HCT116 (cell line): ENCODE measurements around the gene GYS2. TPM values are rescaled to one million over a fixed set of nuclear protein-coding genes. Genes with fewer than 3 reads are reported as not detected.

Experiments used
- ATAC-seq: fragments of 200-7000 bp; cut with Tn5 transposase; 2 replicates; pipeline ENCODE4 v1.9.1; 2020; ENCODE audit warnings: mild to moderate bottlenecking, moderate library complexity
- BruUV-seq: library from RNA; stranded (reverse); fragments of 400-500 nt; replicated peaks from 2 replicates; lab custom pipeline; 2021; lab: Mats Ljungman, UMichigan
- CTCF ChIA-PET: fragments of 300-600 bp; sonication (Branson Sonifier 250); formaldehyde crosslinking; loops from one replicate; lab custom pipeline; 2021; ENCODE audit warnings: antibody characterized with exemption; lab: Charles Lee
- POLR2A ChIA-PET: fragments of 300-600, 350-600 bp; sonication (Branson Sonifier 250); formaldehyde crosslinking; loops from one replicate; lab custom pipeline; 2021; ENCODE audit warnings: antibody characterized with exemption; lab: Charles Lee
- RAD21 ChIA-PET, 2 experiments: fragments of 300-600 bp; sonication (Branson Sonifier 250); formaldehyde crosslinking; loops; one replicate each; lab custom pipeline; 2023; ENCODE audit warnings: low total read pairs in 2 of 2; ENCODE audit not compliant: uncharacterized antibody in 2 of 2, unreplicated experiment in 2 of 2, low non-redundant PET in 1 of 2; lab: Charles Lee
- DNase-seq: peaks from one replicate; pipeline ENCODE4 v3.0.0-alpha.2; 2010; ENCODE audit warnings: low read depth, low spot score
- H2AFZ ChIP-seq: fragments of 200-600 bp; shearing (Covaris generic), sonication (generic); 2 replicates; pipeline ENCODE4 v1.6.1; 2017; ENCODE audit warnings: low read depth, mixed run types, mixed read lengths, antibody characterized with exemption, low read length; ENCODE audit not compliant: poor library complexity, severe bottlenecking
- H3K27ac ChIP-seq: 2 replicates; pipeline ENCODE4 v1.5.1; 2012; ENCODE audit warnings: low read depth, low read length
- H3K27me3 ChIP-seq: fragments of 200-600 bp; sonication (generic); 2 replicates; pipeline ENCODE4 v1.6.1; 2016; ENCODE audit warnings: mixed run types, low read length, mixed read lengths; ENCODE audit not compliant: insufficient read depth
- H3K36me3 ChIP-seq, 2 experiments: fragments of 200-500 bp in 1 of 2; fragments of 200-600 bp in 1 of 2; sonication (Bioruptor generic) in 1 of 2; sonication (generic) in 1 of 2; 2 replicates each; pipeline versions ENCODE4 v1.5.1 to v1.6.1; 2014 to 2016; ENCODE audit warnings: low read length in 2 of 2, inconsistent platforms in 1 of 2, mixed read lengths in 1 of 2, mixed run types in 1 of 2; ENCODE audit not compliant: insufficient read depth in 2 of 2, control insufficient read depth in 1 of 2
- H3K4me1 ChIP-seq, 2 experiments: fragments of 200-600 bp in 1 of 2; sonication (generic) in 1 of 2; 2 replicates each; pipeline versions ENCODE4 v1.5.1 to v1.6.1; 2012 to 2017; ENCODE audit warnings: low read length in 2 of 2, inconsistent platforms in 1 of 2, mild to moderate bottlenecking in 1 of 2, mixed read lengths in 1 of 2, mixed run types in 1 of 2, moderate library complexity in 1 of 2; ENCODE audit not compliant: insufficient read depth in 2 of 2, control insufficient read depth in 1 of 2
- H3K4me2 ChIP-seq: fragments of 200-600 bp; sonication (generic); 2 replicates; pipeline ENCODE4 v1.6.1; 2017; ENCODE audit warnings: mixed run types, low read length, mixed read lengths
- H3K4me3 ChIP-seq, 2 experiments: fragments of 200-600 bp in 1 of 2; sonication (generic) in 1 of 2; replicated peaks in 1 of 2; 2 replicates each; pipeline ENCODE4 v1.5.1; 2011 to 2016; ENCODE audit warnings: low read length in 2 of 2, control low read depth in 1 of 2, low read depth in 1 of 2, mild to moderate bottlenecking in 1 of 2, mixed read lengths in 1 of 2, mixed run types in 1 of 2
- H3K79me2 ChIP-seq: fragments of 200-600 bp; sonication (generic); 2 replicates; pipeline ENCODE4 v1.6.1; 2017; ENCODE audit warnings: mild to moderate bottlenecking, mixed run types, low read length, moderate library complexity, mixed read lengths; ENCODE audit not compliant: insufficient read depth
- H3K9ac ChIP-seq: fragments of 200-600 bp; sonication (generic); 2 replicates; pipeline ENCODE4 v1.6.1; 2016; ENCODE audit warnings: low read length, mixed read lengths
- H3K9me2 ChIP-seq: fragments of 200-600 bp; sonication (generic), shearing (Covaris generic); 2 replicates; pipeline ENCODE4 v1.6.1; 2017; ENCODE audit warnings: mixed run types, mild to moderate bottlenecking, moderate library complexity; ENCODE audit not compliant: insufficient read depth
- H3K9me3 ChIP-seq, 2 experiments: fragments of 200-500 bp in 1 of 2; fragments of 200-600 bp in 1 of 2; sonication (Bioruptor generic) in 1 of 2; sonication (generic) in 1 of 2; 2 replicates each; pipeline ENCODE4 v1.6.1; 2014 to 2017; ENCODE audit warnings: low read length in 2 of 2, mixed read lengths in 2 of 2, inconsistent platforms in 1 of 2, low read depth in 1 of 2, mild to moderate bottlenecking in 1 of 2, mixed run types in 1 of 2, moderate library complexity in 1 of 2; ENCODE audit not compliant: control insufficient read depth in 1 of 2, insufficient read depth in 1 of 2
- H4K20me1 ChIP-seq: fragments of 200-600 bp; sonication (generic), shearing (Covaris generic); 2 replicates; pipeline ENCODE4 v1.6.1; 2017; ENCODE audit warnings: mixed run types, mild to moderate bottlenecking, moderate library complexity; ENCODE audit not compliant: insufficient read depth
- CBX3 ChIP-seq: IDR thresholded peaks from 2 replicates; pipeline ENCODE4 v1.6.1; 2012; ENCODE audit warnings: low read depth
- CTCF ChIP-seq, 3 experiments: fragments of 200-600 bp in 1 of 3; sonication (generic) in 1 of 3; IDR thresholded peaks in 2 of 3; conservative IDR thresholded peaks in 1 of 3; 2 replicates each; pipeline ENCODE4 v1.5.1; 2012 to 2017; ENCODE audit warnings: low read depth in 2 of 3, low read length in 2 of 3, antibody characterized with exemption in 1 of 3, borderline replicate concordance in 1 of 3, control low read depth in 1 of 3, mild to moderate bottlenecking in 1 of 3, mixed read lengths in 1 of 3, mixed run types in 1 of 3, moderate library complexity in 1 of 3; ENCODE audit not compliant: insufficient read depth in 1 of 3
- EGR1 ChIP-seq: IDR thresholded peaks from 2 replicates; pipeline ENCODE4 v1.6.1; 2012; ENCODE audit warnings: low read depth
- ELF1 ChIP-seq: IDR thresholded peaks from 2 replicates; pipeline ENCODE4 v1.6.1; 2012; ENCODE audit warnings: low read depth, borderline replicate concordance
- EZH2 ChIP-seq: fragments of 200-600 bp; sonication (generic); IDR thresholded peaks from 2 replicates; pipeline ENCODE4 v1.6.1; 2017; ENCODE audit warnings: antibody characterized with exemption, mixed run types
- EZH2phosphoT487 ChIP-seq: fragments of 200-600 bp; IDR thresholded peaks from 2 replicates; pipeline ENCODE4 v1.6.1; 2018; ENCODE audit warnings: antibody characterized with exemption, borderline replicate concordance
- JUND ChIP-seq: IDR thresholded peaks from 2 replicates; pipeline ENCODE4 v1.6.1; 2012
- MAX ChIP-seq: IDR thresholded peaks from 2 replicates; pipeline ENCODE4 v1.6.1; 2012
- POLR2A ChIP-seq: IDR thresholded peaks from 2 replicates; pipeline ENCODE4 v1.7.0; 2011; ENCODE audit warnings: borderline replicate concordance; ENCODE audit not compliant: insufficient read depth, insufficient read length; ENCODE audit errors: extremely low read depth
- POLR2AphosphoS5 ChIP-seq: IDR thresholded peaks from 2 replicates; pipeline ENCODE4 v1.6.1; 2011; ENCODE audit warnings: mild to moderate bottlenecking, low read depth, low read length, moderate library complexity
- RAD21 ChIP-seq: IDR thresholded peaks from 2 replicates; pipeline ENCODE4 v1.6.1; 2012; ENCODE audit warnings: low read depth, mild to moderate bottlenecking
- SP1 ChIP-seq: IDR thresholded peaks from 2 replicates; pipeline ENCODE4 v1.6.1; 2012; ENCODE audit warnings: low read depth
- SRF ChIP-seq: IDR thresholded peaks from 2 replicates; pipeline ENCODE4 v1.6.1; 2012; ENCODE audit warnings: low read depth
- TCF7L2 ChIP-seq: IDR thresholded peaks from 2 replicates; pipeline ENCODE4 v1.7.0; 2011; ENCODE audit warnings: borderline replicate concordance, inconsistent platforms; ENCODE audit not compliant: insufficient read depth, insufficient read length; ENCODE audit errors: extremely low read depth
- YY1 ChIP-seq: IDR thresholded peaks from 2 replicates; pipeline ENCODE4 v1.6.1; 2011; ENCODE audit warnings: low read length, low read depth, moderate library complexity, mild to moderate bottlenecking; ENCODE audit not compliant: insufficient replicate concordance; ENCODE audit errors: extremely low read depth
- ZBTB33 ChIP-seq: IDR thresholded peaks from 2 replicates; pipeline ENCODE4 v1.6.1; 2011; ENCODE audit warnings: mild to moderate bottlenecking, low read length, moderate library complexity; ENCODE audit not compliant: insufficient replicate concordance; ENCODE audit errors: extremely low read depth
- ZFX ChIP-seq: fragments of 450-650 bp; IDR thresholded peaks from 2 replicates; pipeline ENCODE4 v1.6.1; 2017
- ZNF274 ChIP-seq: fragments of 200-500 bp; sonication (Bioruptor generic); IDR thresholded peaks from 2 replicates; pipeline ENCODE4 v1.6.1; 2014; ENCODE audit warnings: mild to moderate bottlenecking, low read depth, low read length, inconsistent platforms
- intact Hi-C: fragments of 100-400 bp; cut with micrococcal nuclease; formaldehyde crosslinking; loops from 2 replicates; pipeline ENCODE4 v1.10.0; 2022
- total RNA-seq: library from RNA; stranded (reverse); gene quantifications from one replicate; pipeline ENCODE4 v1.2.1, GENCODE V29; 2021; ENCODE audit not compliant: unreplicated experiment
- TF ChIP-seq, protein P1 (sequence below): IDR thresholded peaks from 2 replicates; pipeline ENCODE4 v1.6.1; 2012; ENCODE audit warnings: low read depth

GYS2 gene
- total RNA-seq, 1 experiment from 2014 or later, result not detected

GRCh38 chr12:21606175-21606574 is 1.5 kb upstream of the GYS2 start:
- no peak for ATAC-seq
- Histone ChIP-seq H3K4me3 (no peak overlapping the region), H2AFZ (no peak overlapping the region), H3K9ac (no peak overlapping the region), H3K4me2 (no peak overlapping the region), H3K36me3 (no peaks in the 10 kb centered on the region), H3K9me2 (no peaks in the 10 kb centered on the region), H3K4me1 (no peaks in the 10 kb centered on the region), H4K20me1 (no peaks in the 10 kb centered on the region), H3K9me3 (no peaks in the 10 kb centered on the region), H3K27me3 (no peaks in the 10 kb centered on the region), H3K27ac (no peak overlapping the region), H3K79me2 (no peaks in the 10 kb centered on the region)
- CTCF ChIA-PET, result no interaction called here
- RAD21 ChIA-PET, result no interaction called here
- POLR2A ChIA-PET, result no interaction called here
- TF ChIP-seq POLR2A (no peak), CTCF (IDR thresholded peaks at IDR 0.05 in 2 of 3, conservative IDR thresholded peaks at IDR 0.05 in 1 of 3; ENCODE audit: borderline replicate concordance in 1 of 3, insufficient read depth in 1 of 3, low read depth in 2 of 3, low read length in 2 of 3) (no peak), RAD21 (no peak), SP1 (no peak), POLR2AphosphoS5 (no peak), SRF (no peak), YY1 (no peak), EZH2 (no peak), ZFX (no peak), ELF1 (no peak), CBX3 (no peak), ZNF274 (no peak), TCF7L2 (no peak), MAX (no peak), ZBTB33 (no peak), EGR1 (no peak), JUND (no peak), EZH2phosphoT487 (no peak)
- TF ChIP-seq, protein P1, sequence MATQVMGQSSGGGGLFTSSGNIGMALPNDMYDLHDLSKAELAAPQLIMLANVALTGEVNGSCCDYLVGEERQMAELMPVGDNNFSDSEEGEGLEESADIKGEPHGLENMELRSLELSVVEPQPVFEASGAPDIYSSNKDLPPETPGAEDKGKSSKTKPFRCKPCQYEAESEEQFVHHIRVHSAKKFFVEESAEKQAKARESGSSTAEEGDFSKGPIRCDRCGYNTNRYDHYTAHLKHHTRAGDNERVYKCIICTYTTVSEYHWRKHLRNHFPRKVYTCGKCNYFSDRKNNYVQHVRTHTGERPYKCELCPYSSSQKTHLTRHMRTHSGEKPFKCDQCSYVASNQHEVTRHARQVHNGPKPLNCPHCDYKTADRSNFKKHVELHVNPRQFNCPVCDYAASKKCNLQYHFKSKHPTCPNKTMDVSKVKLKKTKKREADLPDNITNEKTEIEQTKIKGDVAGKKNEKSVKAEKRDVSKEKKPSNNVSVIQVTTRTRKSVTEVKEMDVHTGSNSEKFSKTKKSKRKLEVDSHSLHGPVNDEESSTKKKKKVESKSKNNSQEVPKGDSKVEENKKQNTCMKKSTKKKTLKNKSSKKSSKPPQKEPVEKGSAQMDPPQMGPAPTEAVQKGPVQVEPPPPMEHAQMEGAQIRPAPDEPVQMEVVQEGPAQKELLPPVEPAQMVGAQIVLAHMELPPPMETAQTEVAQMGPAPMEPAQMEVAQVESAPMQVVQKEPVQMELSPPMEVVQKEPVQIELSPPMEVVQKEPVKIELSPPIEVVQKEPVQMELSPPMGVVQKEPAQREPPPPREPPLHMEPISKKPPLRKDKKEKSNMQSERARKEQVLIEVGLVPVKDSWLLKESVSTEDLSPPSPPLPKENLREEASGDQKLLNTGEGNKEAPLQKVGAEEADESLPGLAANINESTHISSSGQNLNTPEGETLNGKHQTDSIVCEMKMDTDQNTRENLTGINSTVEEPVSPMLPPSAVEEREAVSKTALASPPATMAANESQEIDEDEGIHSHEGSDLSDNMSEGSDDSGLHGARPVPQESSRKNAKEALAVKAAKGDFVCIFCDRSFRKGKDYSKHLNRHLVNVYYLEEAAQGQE, result no peak
- DNase-seq, result no peak
- BruUV-seq, result no TSS peak
- intact Hi-C loops, result loop anchor here (10.0 kb wide), 1 partner anchor 389 kb away; no protein-coding TSS in a partner anchor
